C4-2B (cell line): ENCODE results near the gene WHRN.
A peak's percentile ranks its signal among the peaks of the same experiment; 100 is the strongest.

Experiments used
- H3K27ac ChIP-seq: fragments of 450-650 bp; 2 replicates; pipeline ENCODE4 v1.5.1; 2017
- ZFX ChIP-seq: fragments of 450-650 bp; IDR thresholded peaks from 2 replicates; pipeline ENCODE4 v1.6.1; 2017
- TF ChIP-seq, protein P1 (sequence below): fragments of 450-650 bp; conservative IDR thresholded peaks from 2 replicates; pipeline ENCODE4 v1.5.1; 2017; ENCODE audit warnings: mild to moderate bottlenecking

Gene WHRN

GRCh38 chr9:114491430-114492003 is 13.8 kb downstream of the WHRN start:
- TF ChIP-seq ZFX: no peak
- TF ChIP-seq, protein P1, sequence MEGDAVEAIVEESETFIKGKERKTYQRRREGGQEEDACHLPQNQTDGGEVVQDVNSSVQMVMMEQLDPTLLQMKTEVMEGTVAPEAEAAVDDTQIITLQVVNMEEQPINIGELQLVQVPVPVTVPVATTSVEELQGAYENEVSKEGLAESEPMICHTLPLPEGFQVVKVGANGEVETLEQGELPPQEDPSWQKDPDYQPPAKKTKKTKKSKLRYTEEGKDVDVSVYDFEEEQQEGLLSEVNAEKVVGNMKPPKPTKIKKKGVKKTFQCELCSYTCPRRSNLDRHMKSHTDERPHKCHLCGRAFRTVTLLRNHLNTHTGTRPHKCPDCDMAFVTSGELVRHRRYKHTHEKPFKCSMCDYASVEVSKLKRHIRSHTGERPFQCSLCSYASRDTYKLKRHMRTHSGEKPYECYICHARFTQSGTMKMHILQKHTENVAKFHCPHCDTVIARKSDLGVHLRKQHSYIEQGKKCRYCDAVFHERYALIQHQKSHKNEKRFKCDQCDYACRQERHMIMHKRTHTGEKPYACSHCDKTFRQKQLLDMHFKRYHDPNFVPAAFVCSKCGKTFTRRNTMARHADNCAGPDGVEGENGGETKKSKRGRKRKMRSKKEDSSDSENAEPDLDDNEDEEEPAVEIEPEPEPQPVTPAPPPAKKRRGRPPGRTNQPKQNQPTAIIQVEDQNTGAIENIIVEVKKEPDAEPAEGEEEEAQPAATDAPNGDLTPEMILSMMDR: no peak
- H3K27ac ChIP-seq: no peak overlapping the region

DNA sequence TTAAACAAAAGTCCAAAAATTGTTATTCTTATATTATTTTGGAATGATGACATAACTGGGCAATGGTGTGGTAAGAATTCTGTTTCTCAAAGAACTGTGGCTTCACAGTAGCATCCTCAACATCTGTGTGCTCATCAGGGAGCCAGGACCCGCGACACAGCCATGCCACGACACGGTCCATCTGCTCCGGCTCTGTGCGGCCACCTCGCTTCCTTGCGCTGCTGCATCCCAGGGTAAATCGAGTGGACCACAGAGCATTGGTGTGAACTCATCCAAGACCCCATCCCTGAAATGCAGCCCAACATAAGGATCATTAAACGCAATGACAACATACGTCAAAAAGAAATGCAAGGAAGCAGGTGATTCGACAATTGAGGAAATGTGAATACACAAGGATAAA is 15.3 kb downstream of the WHRN start:
- H3K27ac ChIP-seq: no peak overlapping the region
- TF ChIP-seq, protein P1: no peak
- no peak for TF ChIP-seq ZFX

DNA sequence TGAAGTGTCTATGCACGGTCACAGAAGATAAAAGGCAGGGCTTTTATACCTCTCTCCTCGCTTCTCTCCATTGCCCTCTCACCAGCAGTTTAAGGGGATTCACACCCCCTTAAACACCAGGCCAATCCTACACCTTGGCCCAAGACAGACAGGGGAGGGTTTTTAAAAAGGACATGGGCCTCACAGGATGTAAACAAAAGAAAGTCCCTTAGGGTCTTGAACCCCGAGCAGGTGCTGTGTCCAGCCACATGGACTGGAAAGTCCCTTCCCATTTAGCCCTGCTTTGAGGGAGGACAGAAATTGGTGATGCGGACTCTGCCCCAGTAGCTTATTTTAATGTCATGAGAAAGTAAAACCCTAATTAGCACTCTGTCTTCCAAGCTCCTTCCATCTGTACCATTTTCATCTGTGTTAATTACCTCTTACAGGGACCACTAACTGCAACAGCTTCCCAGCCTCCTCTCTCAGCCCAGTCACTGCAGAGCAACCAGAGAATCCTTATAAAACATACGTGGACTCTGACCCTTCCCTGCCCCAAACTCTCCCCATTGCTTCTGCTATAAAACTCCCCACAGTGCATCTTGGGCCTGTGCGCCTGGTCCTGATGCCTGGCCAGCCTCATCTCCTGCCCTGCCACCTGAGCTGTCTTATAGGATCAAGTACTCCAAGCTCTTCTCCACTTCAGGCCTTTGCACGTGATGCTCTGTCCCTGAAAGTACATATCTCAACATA is 16.7 kb downstream of the WHRN start:
- no peak overlapping the region for H3K27ac ChIP-seq
- no peak for TF ChIP-seq ZFX
- TF ChIP-seq, protein P1: no peak

GRCh38 chr9:114487607-114488300 is 17.5 kb downstream of the WHRN start:
- TF ChIP-seq ZFX: no peak
- TF ChIP-seq, protein P1: peak; percentile 93
- no peak overlapping the region for H3K27ac ChIP-seq

DNA sequence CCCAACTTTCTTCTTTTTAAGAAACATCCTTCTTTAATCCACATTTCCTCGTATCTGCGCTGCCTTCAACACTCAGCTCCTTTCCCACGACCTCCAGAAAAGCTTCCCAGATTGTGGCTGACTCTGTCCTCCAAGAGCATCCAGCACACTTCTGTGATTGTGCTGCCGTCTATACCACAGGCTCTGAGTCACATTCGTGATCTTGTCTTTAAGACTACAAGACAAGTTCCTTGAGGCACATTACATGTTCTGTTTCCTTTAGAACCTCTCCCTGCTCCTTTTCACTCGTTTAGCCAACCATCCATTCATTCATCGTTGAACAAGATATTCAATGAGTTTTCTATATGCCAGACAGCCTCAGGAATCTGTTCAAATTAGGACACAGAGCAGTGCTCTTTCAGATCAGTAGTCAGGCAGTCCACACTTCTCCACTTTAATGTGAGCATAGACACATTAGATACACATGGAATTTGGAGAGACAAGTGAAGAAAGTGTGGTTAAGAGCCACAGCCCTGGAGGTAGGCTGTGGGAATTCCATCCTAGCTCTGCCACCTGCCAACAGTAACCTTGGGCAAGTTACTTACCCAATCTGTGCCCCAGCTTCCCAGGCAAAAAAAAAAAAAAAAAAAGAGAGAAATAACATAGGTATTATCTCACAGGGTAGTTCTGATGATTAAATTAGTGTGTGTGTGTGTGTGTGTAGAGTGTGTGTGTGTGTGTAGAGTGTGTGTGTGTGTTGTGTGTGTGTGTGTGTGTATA is 18.9 kb downstream of the WHRN start:
- no peak for TF ChIP-seq ZFX
- TF ChIP-seq, protein P1: no peak
- no peak overlapping the region for H3K27ac ChIP-seq

DNA sequence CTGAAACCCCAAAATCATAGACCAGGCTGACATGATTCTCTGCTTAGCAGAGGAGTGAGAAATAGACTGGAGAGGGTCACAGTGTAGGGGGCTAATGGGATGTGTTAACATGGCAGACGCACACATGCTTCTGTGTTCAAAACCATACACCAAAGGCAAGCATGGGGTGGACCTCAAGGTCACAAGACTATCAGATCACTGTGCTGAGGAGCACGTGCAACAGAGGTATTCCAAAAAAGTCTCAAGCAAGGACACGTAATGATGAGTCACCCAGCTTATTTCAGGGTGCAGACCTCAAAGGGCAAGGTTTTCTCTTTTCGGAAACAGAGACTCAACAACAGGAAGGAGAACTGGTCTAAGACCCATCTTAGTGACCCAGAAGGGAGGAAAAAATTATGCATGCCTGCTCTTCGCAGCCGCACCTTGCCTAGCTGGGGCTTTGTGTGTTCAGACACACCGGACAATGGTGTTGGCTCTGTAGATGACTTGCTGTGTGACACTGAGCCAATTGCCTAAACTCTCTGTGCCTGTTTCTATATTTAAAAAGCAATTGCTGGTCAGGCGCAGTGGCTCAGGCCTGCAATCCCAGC is 20.3 kb downstream of the WHRN start:
- TF ChIP-seq, protein P1: no peak
- no peak for TF ChIP-seq ZFX
- no peak overlapping the region for H3K27ac ChIP-seq
